ENCODE results near the gene RELL1.

The RELL1 gene

DNA sequence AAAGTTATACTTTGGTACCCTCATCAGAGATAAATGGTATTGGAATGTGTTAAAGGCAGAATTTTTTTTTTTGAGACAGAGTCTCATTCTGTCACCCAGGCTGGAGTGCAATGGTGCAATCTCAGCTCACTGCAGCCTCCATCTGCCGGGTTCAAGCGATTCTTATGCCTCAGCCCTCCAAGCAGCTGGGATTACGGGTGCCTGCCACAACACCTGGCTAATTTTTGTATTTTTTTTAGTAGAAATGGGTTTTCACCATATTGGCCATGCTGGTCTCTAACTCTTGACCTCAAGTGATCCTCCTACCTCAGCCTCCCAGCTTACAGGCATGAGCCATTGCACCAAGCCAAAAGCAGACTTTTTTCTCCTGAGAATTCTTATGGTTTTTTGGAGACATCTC lies 11.4 kb upstream of the RELL1 start:
- Histone ChIP-seq H3K4me1 (no peaks in the 10 kb centered on the region), H3K27me3 (no peaks in the 10 kb centered on the region), H3K27ac (no peak overlapping the region), H3K4me2 (no peak overlapping the region), H4K20me1 (no peaks in the 10 kb centered on the region), H3K9me3 (0 out of 2 replicates have a peak, but pooled peaks cover 5% of the 10 kb centered on the region), H3K9ac (no peak overlapping the region), H3K36me3 (no peaks in the 10 kb centered on the region), H3K4me3 (no peak overlapping the region)
- no peak for TF ChIP-seq Cebpa-rat (IDR thresholded peaks at IDR 0.05)

DNA sequence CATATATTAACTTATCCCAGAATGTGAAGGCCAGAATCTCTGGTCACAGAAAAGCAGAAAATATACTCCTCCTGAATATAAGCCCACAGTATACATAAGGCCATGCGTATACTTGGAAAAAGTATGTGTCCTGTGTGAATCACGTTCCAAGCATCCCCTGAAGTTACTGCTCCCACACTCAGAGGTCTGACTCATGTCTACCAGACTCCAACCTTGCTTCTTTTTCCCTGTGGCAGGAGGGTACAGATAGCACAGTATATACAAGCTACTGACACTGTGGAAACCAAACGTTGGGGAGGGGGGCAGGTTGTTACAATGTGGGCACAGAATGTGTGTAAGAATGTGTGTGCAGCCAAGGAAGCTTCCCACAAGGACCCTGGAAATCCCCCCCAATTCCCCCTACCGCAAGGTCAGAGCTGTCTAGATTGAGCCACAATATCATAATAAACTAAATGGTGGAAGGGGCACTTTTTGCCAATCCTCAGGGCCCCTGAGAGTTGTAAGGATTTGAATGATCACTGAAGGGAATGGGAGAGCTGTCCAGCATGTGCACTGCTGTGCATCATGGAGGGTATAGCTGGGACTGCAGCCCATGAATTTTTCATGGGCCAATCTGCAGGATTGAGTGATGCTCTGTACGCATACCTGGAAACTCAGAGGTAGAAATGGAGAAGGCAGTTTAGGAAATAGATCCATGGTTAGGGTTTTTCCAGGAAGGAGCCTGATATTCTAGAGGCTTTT lies 7.4 kb upstream of the RELL1 start:
- H3K4me1 ChIP-seq: no peaks in the 10 kb centered on the region
- H3K4me2 ChIP-seq: no peak overlapping the region
- H3K9ac ChIP-seq: no peak overlapping the region
- TF ChIP-seq Cebpa-rat (IDR thresholded peaks at IDR 0.05): no peak
- 0 out of 2 replicates have a peak, but pooled peaks cover 5% of the 10 kb centered on the region for H3K9me3 ChIP-seq
- H3K36me3 ChIP-seq: no peaks in the 10 kb centered on the region
- no peaks in the 10 kb centered on the region for H3K27me3 ChIP-seq
- no peak overlapping the region for H3K4me3 ChIP-seq
- no peak overlapping the region for H3K27ac ChIP-seq
- H4K20me1 ChIP-seq: no peaks in the 10 kb centered on the region

DNA sequence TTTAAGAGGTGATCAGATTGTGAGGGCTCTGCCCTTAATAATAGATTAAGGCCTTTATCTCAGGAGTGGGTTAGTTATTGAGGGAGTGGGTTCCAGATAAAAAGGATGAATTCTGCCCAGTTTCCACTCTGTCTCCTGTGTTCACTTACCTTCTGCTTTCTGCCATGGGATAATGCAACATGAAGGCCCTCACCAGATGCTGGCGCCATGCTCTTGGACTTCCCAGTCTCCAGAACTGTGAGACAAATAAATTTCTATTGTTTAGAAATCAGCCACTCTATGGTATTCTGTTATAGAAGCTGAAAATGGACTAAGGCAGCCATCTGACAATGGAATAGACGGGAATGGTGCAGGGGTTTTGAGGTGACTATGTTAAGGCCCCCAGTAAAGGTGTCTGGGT lies 6.9 kb upstream of the RELL1 start:
- H3K4me2 ChIP-seq: no peak overlapping the region
- H4K20me1 ChIP-seq: no peaks in the 10 kb centered on the region
- no peak overlapping the region for H3K9ac ChIP-seq
- no peak for TF ChIP-seq Cebpa-rat (IDR thresholded peaks at IDR 0.05)
- 0 out of 2 replicates have a peak, but pooled peaks cover 5% of the 10 kb centered on the region for H3K9me3 ChIP-seq
- H3K4me1 ChIP-seq: no peaks in the 10 kb centered on the region
- H3K27ac ChIP-seq: no peak overlapping the region
- H3K4me3 ChIP-seq: no peak overlapping the region
- H3K27me3 ChIP-seq: no peaks in the 10 kb centered on the region
- no peaks in the 10 kb centered on the region for H3K36me3 ChIP-seq

DNA sequence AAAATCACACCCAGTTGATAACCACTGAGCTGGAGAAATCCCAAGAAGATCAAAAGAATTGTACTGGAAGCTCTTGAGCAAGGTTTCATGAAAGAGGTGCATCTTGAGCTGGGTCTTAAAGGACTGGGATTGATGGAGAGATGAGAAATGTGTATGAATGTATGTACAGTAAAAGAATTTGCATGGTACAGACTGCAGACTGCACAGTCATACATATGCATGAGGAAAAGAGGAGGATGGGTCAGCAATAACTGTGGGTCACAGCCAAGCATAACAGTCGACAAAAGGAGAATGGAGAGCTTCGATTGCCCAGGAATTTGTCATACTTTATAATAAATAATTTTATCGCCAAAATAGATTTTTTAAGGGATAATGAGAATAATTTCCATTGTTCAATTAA lies 4.8 kb upstream of the RELL1 start:
- Histone ChIP-seq H3K9ac (no peak overlapping the region), H4K20me1 (no peaks in the 10 kb centered on the region)
- TF ChIP-seq Cebpa-rat (IDR thresholded peaks at IDR 0.05): no peak

DNA sequence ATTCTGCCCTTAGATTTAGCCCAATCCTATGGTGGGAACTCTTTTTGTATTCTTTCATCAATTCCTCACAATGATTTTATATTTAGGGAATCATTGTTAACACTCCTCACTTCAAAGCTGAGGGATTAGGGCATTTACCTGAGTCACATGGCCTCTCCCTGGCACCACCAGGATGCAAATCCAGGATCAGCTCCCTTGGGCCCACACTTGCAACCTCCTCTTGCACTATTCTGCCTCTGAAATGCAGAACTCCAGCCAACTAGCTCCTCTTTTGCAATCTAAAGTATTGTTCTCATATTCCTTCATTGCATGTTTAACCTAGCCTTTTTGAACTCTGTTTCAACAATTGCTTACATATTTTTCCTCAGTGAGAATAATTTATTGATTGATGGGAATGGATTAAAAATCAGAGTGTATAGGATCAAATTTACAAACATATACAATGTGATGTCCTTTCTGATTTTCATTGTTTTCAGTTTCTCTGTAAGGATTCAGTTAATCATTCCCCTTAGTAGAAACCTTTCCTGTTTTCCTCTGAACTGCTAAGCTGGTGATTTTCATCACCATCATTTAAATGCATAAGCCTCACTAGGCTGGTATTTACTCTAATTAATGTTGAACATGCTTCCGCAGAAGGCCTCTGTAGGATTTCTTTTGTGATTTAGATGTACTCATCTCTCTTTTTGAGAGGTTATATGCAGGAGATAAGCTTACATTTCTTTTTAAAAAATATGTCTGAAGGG lies 3.3 kb upstream of the RELL1 start:
- TF ChIP-seq Cebpa-rat (IDR thresholded peaks at IDR 0.05): no peak

More for the DNA sequence above, 4.8 kb upstream of the RELL1 start:
- Histone ChIP-seq H3K4me2 (no peak overlapping the region), H3K36me3 (no peaks in the 10 kb centered on the region), H3K9me3 (0 out of 2 replicates have a peak, but pooled peaks cover 5% of the 10 kb centered on the region), H3K27me3 (no peaks in the 10 kb centered on the region), H3K4me1 (peaks cover 11% of the 10 kb centered on the region; the same call in 1 of the 2 replicates), H3K4me3 (no peak overlapping the region), H3K27ac (no peak overlapping the region)

DNA sequence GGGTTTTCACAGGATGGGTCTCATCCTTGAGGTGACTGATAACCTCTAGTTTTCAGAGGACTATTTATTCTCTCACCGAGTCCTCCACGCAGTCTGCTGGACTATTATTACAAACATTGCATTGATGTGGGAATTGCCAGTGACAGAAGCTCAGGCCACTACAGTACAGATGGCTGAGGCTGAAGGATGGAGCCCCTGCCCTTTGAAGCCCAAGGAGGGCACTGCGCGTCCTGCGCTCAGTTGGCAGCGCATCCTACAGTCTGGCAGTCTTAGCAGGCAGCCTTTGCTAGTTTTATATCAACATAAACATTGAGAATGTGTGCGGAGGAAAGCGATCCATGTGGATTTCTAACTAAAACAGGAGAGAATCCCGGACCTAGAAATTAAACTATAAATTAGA lies 1.5 kb upstream of the RELL1 start:
- no peak overlapping the region for H3K27ac ChIP-seq
- H3K4me1 ChIP-seq: peaks cover 34% of the 10 kb centered on the region
- H3K27me3 ChIP-seq: no peaks in the 10 kb centered on the region
- H3K36me3 ChIP-seq: no peaks in the 10 kb centered on the region
- H3K4me2 ChIP-seq: no peak overlapping the region; the same call in 1 of the 2 replicates
- H3K9me3 ChIP-seq: no peaks in the 10 kb centered on the region
- no peak overlapping the region for H3K9ac ChIP-seq
- no peak for TF ChIP-seq Cebpa-rat (IDR thresholded peaks at IDR 0.05)
- H4K20me1 ChIP-seq: 0 out of 2 replicates have a peak, but pooled peaks cover 8% of the 10 kb centered on the region
- no peak overlapping the region for H3K4me3 ChIP-seq

More for the DNA sequence above, 3.3 kb upstream of the RELL1 start:
- Histone ChIP-seq H3K9ac (no peak overlapping the region), H3K4me3 (no peak overlapping the region), H3K27me3 (no peaks in the 10 kb centered on the region), H3K27ac (no peak overlapping the region), H3K36me3 (no peaks in the 10 kb centered on the region), H3K9me3 (0 out of 2 replicates have a peak, but pooled peaks cover 5% of the 10 kb centered on the region), H3K4me1 (peaks cover 19% of the 10 kb centered on the region), H4K20me1 (0 out of 2 replicates have a peak, but pooled peaks cover 5% of the 10 kb centered on the region), H3K4me2 (no peak overlapping the region)

GRCh38 chr4:37687194-37687562 lies 1.0 kb upstream of the RELL1 start:
- no peaks in the 10 kb centered on the region for H3K9me3 ChIP-seq
- no peaks in the 10 kb centered on the region for H3K27me3 ChIP-seq
- no peaks in the 10 kb centered on the region for H3K36me3 ChIP-seq
- peak overlapping the region; percentile 80 for H3K9ac ChIP-seq
- H3K4me3 ChIP-seq: peak overlapping the region; percentile 95
- H3K4me1 ChIP-seq: peaks cover 38% of the 10 kb centered on the region
- H3K27ac ChIP-seq: no peak overlapping the region
- H4K20me1 ChIP-seq: 0 out of 2 replicates have a peak, but pooled peaks cover 8% of the 10 kb centered on the region
- peak overlapping the region; percentile 91 for H3K4me2 ChIP-seq
- no peak for TF ChIP-seq Cebpa-rat (IDR thresholded peaks at IDR 0.05)

GRCh38 chr4:37685823-37686372 lies 278 bp downstream of the RELL1 start:
- Histone ChIP-seq H3K4me3 (peak overlapping the region; percentile 95), H3K4me1 (peaks cover 38% of the 10 kb centered on the region), H4K20me1 (0 out of 2 replicates have a peak, but pooled peaks cover 8% of the 10 kb centered on the region), H3K9me3 (no peaks in the 10 kb centered on the region), H3K27me3 (no peaks in the 10 kb centered on the region), H3K36me3 (no peaks in the 10 kb centered on the region), H3K4me2 (peak overlapping the region; percentile 83), H3K9ac (peak overlapping the region; percentile 90), H3K27ac (peak overlapping the region; percentile 87)
- no peak for TF ChIP-seq Cebpa-rat (IDR thresholded peaks at IDR 0.05)

GRCh38 chr4:37685161-37685822 lies 884 bp downstream of the RELL1 start:
- H3K9ac ChIP-seq: peak overlapping the region; percentile 90
- H3K4me2 ChIP-seq: peak overlapping the region; percentile 83
- H3K4me3 ChIP-seq: peak overlapping the region; percentile 95
- H3K27ac ChIP-seq: peak overlapping the region; percentile 87
- no peaks in the 10 kb centered on the region for H3K27me3 ChIP-seq
- 0 out of 2 replicates have a peak, but pooled peaks cover 8% of the 10 kb centered on the region for H4K20me1 ChIP-seq
- H3K4me1 ChIP-seq: peaks cover 38% of the 10 kb centered on the region
- H3K9me3 ChIP-seq: no peaks in the 10 kb centered on the region
- TF ChIP-seq Cebpa-rat (IDR thresholded peaks at IDR 0.05): no peak
- no peaks in the 10 kb centered on the region for H3K36me3 ChIP-seq

All from BLaER1 (cell line).